OCI-LY7 (cell line): ENCODE measurements around the gene AQP11.

ENCODE experiments used
- EZH2phosphoT487 ChIP-seq: fragments of 200-600 bp; sonication (generic); IDR thresholded peaks from 2 replicates; pipeline ENCODE4 v1.6.1; 2018; ENCODE audit warnings: low read depth, borderline replicate concordance, mild to moderate bottlenecking, mixed run types, antibody characterized with exemption, low read length, moderate library complexity, mixed read lengths
- TF ChIP-seq, protein P1 (sequence below): fragments of 200-600 bp; sonication (generic); conservative IDR thresholded peaks from 2 replicates; pipeline ENCODE4 v1.5.1; 2014; ENCODE audit warnings: mild to moderate bottlenecking, antibody characterized with exemption, low read length, moderate library complexity, mixed read lengths

DNA sequence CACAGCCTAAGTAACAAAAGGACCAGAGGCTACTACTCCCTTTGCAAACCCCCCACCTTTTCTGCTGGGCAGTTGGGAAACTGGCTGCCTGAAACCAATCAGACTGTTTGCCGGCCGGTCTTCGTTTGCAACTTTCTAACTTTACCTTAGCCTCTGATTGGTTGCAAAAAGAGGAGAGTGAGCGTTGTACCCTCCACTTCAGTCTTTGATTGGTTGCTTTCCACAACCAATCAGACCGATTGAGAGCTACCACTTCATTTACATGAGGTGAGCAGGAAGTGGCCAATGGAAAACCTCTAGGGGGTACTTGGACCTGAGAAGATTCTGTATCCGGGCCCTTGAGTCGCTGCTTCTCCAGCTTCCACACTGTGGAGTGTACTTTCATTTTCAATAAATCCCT is 66.6 kb downstream of the AQP11 start:
- TF ChIP-seq, protein P1, sequence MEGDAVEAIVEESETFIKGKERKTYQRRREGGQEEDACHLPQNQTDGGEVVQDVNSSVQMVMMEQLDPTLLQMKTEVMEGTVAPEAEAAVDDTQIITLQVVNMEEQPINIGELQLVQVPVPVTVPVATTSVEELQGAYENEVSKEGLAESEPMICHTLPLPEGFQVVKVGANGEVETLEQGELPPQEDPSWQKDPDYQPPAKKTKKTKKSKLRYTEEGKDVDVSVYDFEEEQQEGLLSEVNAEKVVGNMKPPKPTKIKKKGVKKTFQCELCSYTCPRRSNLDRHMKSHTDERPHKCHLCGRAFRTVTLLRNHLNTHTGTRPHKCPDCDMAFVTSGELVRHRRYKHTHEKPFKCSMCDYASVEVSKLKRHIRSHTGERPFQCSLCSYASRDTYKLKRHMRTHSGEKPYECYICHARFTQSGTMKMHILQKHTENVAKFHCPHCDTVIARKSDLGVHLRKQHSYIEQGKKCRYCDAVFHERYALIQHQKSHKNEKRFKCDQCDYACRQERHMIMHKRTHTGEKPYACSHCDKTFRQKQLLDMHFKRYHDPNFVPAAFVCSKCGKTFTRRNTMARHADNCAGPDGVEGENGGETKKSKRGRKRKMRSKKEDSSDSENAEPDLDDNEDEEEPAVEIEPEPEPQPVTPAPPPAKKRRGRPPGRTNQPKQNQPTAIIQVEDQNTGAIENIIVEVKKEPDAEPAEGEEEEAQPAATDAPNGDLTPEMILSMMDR, result no peak
- no peak for TF ChIP-seq EZH2phosphoT487
